HCEC 1CT (cell line): ENCODE measurements around the gene TP53INP2.
"Not testable (repeated sequence)": the region's sequence is repeated elsewhere in the genome, so short reads cannot be mapped to it uniquely, and the experiment has no call there.

Experiments
- DNase-seq: peaks from one replicate; pipeline ENCODE4 v3.0.0-alpha.2; 2017

TP53INP2 gene

DNA sequence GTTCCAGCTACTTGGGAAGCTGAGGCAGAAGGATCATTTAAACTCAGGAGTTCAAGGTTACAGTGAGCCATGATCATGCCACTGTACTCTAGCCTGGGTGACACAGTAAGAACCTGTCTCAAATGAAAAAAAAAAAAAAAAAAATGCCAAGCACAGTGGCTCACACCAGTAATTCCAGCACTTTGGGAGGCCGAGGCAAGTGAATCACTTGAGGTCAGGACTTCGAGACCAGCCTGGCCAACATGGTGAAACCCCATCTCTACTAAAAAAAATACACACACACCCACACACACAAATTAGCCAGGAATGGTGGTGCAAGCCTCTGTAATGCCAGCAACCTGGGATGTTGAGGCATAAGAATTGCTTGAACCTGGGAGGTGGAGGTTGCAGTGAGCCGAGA, 18.4 kb downstream of the TP53INP2 start:
- DNase-seq = not testable (repeated sequence)

DNA sequence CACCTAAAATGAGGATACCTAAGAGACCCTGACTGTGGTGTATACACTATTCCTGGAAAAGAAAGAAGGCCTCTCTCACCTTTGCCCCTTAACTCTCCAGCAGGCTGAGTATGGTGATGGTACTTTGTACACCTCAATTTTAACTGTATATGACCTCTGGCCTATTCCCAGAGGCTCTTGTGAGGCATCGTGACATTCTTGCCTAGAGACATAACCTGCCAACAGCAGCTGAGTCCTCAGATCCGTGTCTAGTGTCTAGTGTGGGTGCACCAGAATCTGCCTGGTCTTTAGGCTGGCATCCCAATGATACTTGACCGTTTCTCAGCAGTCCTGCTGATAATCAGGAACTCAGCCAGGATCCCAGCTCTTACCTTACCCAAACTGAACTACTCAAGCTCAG, 20.0 kb downstream of the TP53INP2 start:
- DNase-seq = no peak

DNA sequence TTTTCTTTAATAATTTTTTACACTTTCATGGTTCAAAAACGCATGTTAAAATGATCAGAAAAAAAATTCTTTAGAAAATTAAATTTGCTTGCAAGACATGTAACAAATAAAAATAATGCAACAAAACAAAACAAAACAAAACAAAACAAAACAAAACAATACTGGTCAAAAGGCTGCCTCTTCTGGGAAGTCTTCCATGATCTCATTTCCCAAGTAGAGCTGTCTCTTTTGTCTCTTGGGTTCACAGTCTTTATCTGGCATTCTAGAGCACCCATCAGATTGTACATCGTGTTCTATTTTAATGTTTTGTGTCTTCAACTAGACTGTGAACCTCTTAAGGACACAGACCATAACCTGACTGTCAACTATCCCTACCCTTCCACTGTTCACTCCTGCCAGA, 25.3 kb downstream of the TP53INP2 start:
- DNase-seq = no peak

DNA sequence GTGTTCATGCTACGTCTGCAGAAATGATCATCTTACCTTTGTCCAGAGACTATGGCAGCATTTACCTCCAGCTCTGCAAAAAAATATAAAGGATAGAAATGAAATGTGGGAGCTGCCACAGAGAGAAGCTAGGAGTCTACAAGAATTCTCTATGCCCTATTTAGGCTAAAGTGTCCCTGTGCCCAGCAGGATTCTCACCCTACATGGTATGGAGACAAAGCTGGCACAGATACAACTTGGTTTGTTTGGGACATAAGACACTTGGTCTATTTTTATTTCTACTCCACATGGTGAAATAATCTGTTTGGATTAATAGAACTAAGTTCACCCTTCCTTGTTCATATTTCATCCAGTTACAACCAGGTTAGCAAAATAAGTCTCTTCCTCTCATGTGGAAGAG, 28.4 kb downstream of the TP53INP2 start:
- no peak for DNase-seq

DNA sequence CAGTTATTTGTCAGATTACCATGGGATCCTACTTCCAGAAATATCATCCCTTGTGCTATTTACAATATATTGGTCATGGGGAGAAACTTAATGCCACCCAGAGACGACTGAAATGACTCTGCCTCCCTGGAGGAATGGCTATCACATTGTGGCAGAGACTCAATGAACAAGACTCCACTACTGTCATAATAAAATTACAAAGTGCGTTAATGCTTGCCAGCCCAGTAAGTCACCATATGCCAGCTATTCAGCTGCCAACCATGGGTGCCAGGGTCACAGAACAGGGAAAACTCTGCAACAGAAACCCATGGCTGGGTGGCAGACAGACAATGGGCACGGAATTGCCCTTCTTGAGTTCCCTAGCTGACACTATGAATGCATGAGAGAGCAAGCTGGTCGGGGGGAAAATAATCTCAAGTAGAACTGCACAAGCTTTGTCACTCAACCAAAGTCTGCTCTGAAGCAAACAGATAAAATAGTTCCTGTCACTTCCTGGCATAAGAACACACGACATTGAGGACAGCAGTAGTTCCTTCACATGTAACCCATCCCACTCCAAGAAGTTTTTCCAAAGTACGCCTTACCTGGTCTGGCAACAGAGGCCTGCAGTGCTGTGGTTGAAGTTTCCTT, 32.1 kb downstream of the TP53INP2 start:
- DNase-seq = no peak

DNA sequence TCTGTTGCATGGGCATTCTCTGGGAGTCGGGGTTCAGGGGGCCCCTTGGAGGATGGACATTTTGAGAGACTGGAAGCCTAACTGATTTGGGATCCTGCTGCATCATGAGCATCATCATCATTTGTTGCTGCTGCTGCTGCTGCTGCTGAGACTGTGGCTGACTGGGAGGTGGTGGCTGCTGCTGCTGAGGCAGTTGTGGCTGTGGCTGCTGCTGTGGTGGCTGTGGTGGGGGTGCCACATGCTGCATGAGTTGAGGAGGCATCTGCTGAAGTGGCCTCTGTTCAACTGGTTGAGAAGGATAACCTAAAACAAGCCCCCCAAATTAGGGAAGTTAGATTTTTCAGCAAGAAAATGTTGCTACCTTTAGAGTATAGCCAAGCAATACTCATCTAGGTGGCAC, 38.9 kb downstream of the TP53INP2 start:
- no peak for DNase-seq

DNA sequence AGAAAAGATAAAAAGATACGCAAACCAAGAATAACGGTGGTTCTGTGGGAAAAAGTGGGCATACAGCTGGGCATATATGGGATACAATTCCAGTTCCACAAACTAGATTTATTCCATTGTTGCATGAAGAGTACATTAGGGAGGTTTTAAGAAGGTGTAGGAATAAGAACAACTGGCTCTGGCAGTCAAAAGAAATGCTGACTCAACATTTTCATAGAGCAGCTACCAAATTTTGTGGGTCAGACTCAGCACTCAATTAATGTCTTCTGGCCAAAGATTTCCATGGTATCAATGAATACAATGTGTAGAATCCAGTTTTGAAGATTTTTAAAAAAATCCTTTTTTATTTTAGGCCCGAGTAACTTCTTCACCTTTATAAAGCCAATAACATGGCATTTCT, 40.2 kb downstream of the TP53INP2 start:
- DNase-seq = no peak

DNA sequence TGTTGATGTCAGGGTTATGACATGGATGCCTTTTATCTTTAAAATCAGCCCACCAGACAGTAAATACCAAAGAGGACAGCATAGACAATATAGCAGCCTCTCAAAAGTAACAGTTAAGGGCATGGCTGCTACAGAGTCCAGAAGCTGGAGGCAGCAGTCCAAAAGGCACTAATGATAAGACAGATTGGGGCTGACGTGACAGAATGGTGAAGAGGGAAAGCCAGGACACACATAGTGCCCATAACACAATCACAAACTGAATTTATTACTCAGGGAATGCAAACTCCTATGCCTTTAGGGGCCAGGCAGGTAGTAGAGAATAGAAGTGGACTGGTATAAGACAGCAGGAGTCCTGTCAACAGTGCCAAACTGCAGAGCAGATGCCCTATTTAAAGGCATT, 40.7 kb downstream of the TP53INP2 start:
- no peak for DNase-seq

DNA sequence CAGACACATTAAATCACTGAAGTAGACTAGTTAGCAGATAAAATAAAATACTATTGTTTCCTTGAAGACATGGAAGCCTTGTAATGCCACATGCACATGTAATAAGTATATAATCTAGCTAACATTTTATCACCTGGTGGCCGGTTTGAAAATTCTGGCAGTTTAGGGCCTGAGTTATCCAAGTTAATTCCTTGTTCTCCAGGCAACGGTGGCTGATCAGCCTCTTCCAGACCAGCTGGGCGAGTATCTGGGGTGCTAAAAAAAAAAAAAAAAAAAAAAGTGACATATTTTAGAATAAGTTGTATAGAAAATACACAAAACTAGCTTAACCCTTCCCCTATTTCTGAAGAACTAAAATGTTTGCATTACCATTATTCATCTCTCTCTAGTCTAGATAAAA, 42.5 kb downstream of the TP53INP2 start:
- no peak for DNase-seq

DNA sequence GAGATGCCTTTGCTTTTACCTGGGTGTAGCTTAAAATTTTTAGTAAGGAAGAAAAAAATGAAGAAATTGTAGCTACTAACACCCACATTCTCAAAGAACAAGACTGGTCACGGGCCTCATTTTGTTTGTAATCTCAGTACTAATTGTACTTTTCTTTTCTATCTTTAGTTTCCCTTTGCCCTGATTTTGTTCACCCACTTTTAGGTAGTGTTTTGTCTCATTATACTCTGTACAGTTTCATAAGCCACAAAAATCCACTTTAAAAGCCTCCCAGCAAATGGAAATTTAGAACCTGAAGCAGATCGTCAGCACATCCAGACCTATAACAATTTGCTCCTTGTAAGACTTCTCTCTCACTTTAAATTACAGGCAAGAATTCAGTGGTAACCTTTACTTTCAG, 43.3 kb downstream of the TP53INP2 start:
- no peak for DNase-seq

DNA sequence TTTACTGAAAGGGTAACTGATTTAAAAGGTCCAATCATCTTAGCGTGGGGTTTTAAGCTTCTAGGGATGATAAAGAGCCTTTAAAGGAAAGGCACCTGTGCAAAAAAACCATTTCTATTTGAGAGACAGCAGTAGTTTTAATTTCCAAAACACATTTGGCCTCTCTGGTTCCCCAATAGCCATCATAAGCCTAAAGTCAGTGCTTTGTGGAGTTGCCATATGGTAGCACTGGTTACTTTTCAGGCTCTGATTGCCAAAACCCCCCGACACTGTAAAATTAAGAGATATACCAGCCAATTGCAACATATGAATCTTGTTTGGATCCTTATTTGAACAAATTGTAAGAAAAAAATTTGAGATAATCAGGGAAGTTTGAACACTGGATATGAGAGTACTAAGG, 44.6 kb downstream of the TP53INP2 start:
- DNase-seq = no peak

DNA sequence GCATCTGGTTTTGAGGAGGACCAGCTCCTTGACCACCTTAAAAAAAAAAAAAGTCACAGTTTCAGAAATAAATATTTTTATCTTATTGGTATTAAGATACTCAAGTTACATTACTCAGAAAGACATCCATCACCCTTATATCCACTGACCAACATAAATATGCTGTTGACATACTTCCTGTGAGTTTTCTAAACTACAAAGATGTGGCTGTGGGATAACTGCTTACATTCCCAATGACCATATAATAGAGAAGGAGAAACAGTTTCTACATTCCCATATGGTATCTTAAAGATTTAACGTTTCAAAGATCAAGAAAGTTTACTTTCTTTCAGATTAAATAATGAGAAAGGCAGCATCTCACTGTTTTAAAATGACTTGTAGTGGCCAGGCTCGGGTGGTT, 46.3 kb downstream of the TP53INP2 start:
- DNase-seq = no peak

DNA sequence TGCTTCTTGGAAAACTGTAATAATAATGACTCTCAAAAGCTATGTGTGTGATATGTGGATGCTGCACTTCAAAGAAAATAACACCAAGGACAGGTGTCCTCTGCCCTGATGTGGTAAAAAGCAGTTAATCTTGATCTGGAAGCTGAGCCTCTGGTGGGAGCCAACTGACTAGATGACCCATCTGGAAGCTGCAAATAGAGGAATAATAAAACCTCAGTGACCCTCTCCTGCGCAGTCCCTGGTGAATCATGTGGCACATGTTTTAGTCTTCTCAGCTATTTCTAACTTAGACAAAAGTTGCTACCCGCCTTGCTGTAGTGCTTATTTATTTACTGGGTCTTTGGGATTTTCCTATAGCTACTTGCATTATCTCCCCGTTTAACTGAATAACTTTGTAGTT, 47.3 kb downstream of the TP53INP2 start:
- DNase-seq = no peak

DNA sequence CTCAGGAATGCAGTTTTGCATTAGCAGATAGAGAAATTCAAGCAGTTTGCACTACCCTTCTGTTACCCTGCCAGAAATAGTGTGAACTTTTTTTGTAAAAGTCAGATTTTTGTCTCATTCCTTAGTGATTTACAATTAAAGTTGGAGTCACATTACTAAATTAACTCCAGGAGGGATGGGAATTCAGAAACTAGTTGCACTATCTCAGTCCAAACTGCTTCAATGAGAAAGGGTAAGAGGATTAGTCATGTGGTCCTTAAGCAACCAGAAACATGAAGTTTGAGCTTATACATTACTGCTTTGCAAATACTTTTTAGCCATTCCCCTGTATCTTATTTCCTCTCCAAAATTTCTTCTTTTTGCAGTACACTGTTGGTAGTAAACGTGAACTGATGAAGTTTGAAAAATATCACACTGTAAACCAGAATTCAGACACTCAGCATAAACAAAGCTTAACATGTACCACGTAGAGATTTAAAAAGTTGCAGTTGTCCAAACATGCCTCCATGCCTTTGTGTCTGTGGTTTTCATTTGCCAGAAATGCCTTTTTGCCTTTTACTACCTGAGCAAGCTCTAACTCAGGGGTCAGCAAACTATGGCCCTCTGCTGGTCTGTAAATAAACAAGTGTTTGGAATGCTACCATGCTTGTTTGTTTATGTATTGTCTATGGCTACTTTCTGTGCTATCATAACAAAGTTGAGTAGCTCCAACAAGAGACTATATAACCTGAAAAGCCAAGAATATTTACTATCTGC, 49.7 kb downstream of the TP53INP2 start:
- DNase-seq = no peak

DNA sequence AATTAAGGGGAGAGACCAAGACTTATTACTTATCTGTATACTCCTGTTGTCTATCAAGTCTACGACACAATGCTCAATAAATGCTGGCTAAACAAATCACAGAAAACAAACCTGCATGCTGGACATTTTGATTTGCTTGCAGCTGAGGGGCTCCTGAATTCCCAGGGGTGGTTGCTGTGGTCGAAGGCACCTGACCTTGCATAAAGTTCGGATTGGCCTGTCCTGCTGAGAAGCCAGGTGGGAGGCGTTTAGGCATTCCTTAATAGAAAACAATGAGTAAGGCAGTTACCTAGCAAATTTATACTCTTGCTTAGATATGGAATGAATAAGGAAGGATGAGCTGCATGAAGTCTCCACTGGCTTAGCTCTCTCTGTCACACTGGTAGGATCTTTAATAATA, 50.5 kb downstream of the TP53INP2 start:
- DNase-seq = no peak

DNA sequence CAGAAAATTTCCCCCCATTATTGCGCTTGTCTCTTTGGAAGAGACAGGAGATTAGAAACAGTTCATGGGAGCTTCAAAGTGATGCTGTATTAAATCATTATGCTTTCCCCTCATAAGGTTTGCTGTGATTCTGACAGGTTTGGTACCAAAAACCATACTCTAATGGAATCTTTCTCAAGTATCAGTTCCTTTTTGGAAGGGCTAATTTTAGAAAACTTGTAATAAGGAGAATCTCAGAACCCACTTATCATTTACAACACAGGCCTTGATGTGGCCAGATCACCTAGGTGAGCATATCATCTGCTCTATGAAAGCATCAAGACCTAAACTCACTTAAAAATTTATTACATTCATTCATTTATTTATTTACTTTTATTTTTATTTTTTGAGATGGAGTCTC, 51.2 kb downstream of the TP53INP2 start:
- DNase-seq = no peak

DNA sequence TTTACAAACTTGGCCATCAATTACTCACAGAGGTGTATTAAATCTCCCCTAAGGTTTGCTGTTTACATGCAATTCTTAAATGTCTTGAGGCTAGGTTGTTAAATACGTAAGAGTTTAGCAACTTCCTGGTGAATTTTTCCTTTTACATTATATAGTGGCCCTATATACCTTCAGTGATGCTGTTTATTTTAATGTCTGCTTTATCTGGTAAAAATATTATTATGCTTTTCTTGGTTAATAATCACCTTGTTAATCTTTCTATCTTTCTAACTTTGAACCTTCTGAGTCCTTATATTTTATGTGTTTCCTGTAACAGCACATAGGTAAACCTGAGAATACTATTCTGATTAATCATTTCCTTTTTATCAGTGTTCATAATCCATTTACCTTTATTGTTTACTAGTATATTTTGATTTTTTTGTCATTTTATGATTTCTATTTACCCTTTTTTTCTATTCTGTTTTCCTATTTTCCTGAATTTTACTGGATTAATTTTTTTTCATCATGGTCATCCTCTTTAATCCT, 57.9 kb downstream of the TP53INP2 start:
- DNase-seq = no peak
